K562 (cell line): ENCODE results near the gene GMPR. TPM values are rescaled to one million over a fixed set of nuclear protein-coding genes. Genes with fewer than 3 reads are reported as not detected.

Experiments used
- CBFB ChIP-seq: sonication (generic); formaldehyde crosslinking; IDR thresholded peaks from 2 replicates; pipeline ENCODE4 v1.4.0; 2020; ENCODE audit warnings: mild to moderate bottlenecking, missing genetic modification reagents
- DLX4 ChIP-seq: fragments of 250-450 bp; sonication (Bioruptor Pico); IDR thresholded peaks from 2 replicates; pipeline ENCODE4 v1.6.1; 2021; ENCODE audit warnings: mild to moderate bottlenecking
- DMBX1 ChIP-seq: fragments of 250-450 bp; sonication (Bioruptor Pico); IDR thresholded peaks from 2 replicates; pipeline ENCODE4 v1.8.0; 2022; ENCODE audit warnings: inconsistent platforms, mild to moderate bottlenecking, moderate library complexity, borderline replicate concordance
- DPF2 ChIP-seq: fragments of 450-650 bp; IDR thresholded peaks from 2 replicates; pipeline ENCODE4 v1.6.1; 2016
- EP300 ChIP-seq: IDR thresholded peaks from 2 replicates; pipeline ENCODE4 v1.6.1; 2012; ENCODE audit warnings: low read length, improper control_type of control experiment
- EWSR1 ChIP-seq: fragments of 450-650 bp; IDR thresholded peaks from 2 replicates; pipeline ENCODE4 v1.6.1; 2018; ENCODE audit warnings: borderline replicate concordance, mild to moderate bottlenecking, low read depth, moderate library complexity; ENCODE audit not compliant: partially characterized antibody
- FOXA3 ChIP-seq, 2 experiments: fragments of 450-650 bp in 1 of 2; sonication (generic) in 1 of 2; formaldehyde crosslinking; IDR thresholded peaks in 1 of 2; conservative IDR thresholded peaks in 1 of 2; 2 replicates each; pipeline versions ENCODE4 v1.4.0 to v1.8.0; 2020 to 2022; ENCODE audit warnings: mild to moderate bottlenecking in 2 of 2, missing genetic modification reagents in 1 of 2
- HES1 ChIP-seq: fragments of 450-650 bp; IDR thresholded peaks from 2 replicates; pipeline ENCODE4 v1.6.1; 2016; ENCODE audit warnings: low read depth, mild to moderate bottlenecking, moderate library complexity
- IRF2 ChIP-seq: sonication (generic); formaldehyde crosslinking; IDR thresholded peaks from 2 replicates; pipeline ENCODE4 v1.8.1; 2022; ENCODE audit warnings: mild to moderate bottlenecking, missing genetic modification reagents
- MTF1 ChIP-seq: fragments of 250-450 bp; sonication (Bioruptor Pico); IDR thresholded peaks from 2 replicates; pipeline ENCODE4 v1.9.0; 2021; ENCODE audit warnings: moderate library complexity, mild to moderate bottlenecking, inconsistent platforms, borderline replicate concordance
- NELFE ChIP-seq: IDR thresholded peaks from 2 replicates; pipeline ENCODE4 v1.6.1; 2011; ENCODE audit warnings: mild to moderate bottlenecking; ENCODE audit not compliant: insufficient read depth, insufficient read length
- RBM22 ChIP-seq: fragments of 200-400 bp; formaldehyde crosslinking; IDR thresholded peaks from 2 replicates; pipeline ENCODE4 v1.6.1; 2018; ENCODE audit warnings: low read length, low read depth; ENCODE audit not compliant: poor library complexity, severe bottlenecking
- SRSF3 ChIP-seq: fragments of 200-400 bp; formaldehyde crosslinking; IDR thresholded peaks from 2 replicates; pipeline ENCODE4 v1.6.1; 2016; ENCODE audit warnings: mild to moderate bottlenecking, low read length, moderate library complexity; ENCODE audit not compliant: insufficient read depth
- TCF3 ChIP-seq: sonication (generic); formaldehyde crosslinking; IDR thresholded peaks from 2 replicates; pipeline ENCODE4 v1.4.0; 2020; ENCODE audit warnings: mild to moderate bottlenecking, missing genetic modification reagents
- TOE1 ChIP-seq, 2 experiments: fragments of 450-650 bp in 1 of 2; sonication (generic) in 1 of 2; formaldehyde crosslinking in 1 of 2; IDR thresholded peaks; 2 replicates each; pipeline versions ENCODE4 v1.7.1 to v1.8.0; 2016 to 2022; ENCODE audit warnings: borderline replicate concordance in 2 of 2, mild to moderate bottlenecking in 2 of 2, antibody characterized with exemption in 1 of 2, inconsistent platforms in 1 of 2, low read depth in 1 of 2, missing genetic modification reagents in 1 of 2, moderate library complexity in 1 of 2
- YY1 ChIP-seq, 3 experiments: IDR thresholded peaks; 2 replicates each; pipeline ENCODE4 v1.6.1; 2011; ENCODE audit warnings: low read length in 2 of 3, mild to moderate bottlenecking in 2 of 3, moderate library complexity in 2 of 3, borderline replicate concordance in 1 of 3, control low read depth in 1 of 3, low read depth in 1 of 3; ENCODE audit not compliant: insufficient read depth in 3 of 3, insufficient replicate concordance in 2 of 3, control insufficient read depth in 1 of 3, insufficient read length in 1 of 3; ENCODE audit errors: extremely low read depth in 1 of 3
- ZFPM2 ChIP-seq: fragments of 250-450 bp; sonication (Bioruptor Pico); IDR thresholded peaks from 2 replicates; pipeline ENCODE4 v1.5.1; 2022; ENCODE audit warnings: mild to moderate bottlenecking
- ZNF175 ChIP-seq: fragments of 200-800 bp; sonication (Bioruptor generic); IDR thresholded peaks from 2 replicates; pipeline ENCODE4 v1.6.1; 2016; ENCODE audit warnings: low read depth, mild to moderate bottlenecking, missing genetic modification characterization, missing compliant biosample characterization
- ZNF184 ChIP-seq: sonication (generic); formaldehyde crosslinking; IDR thresholded peaks from 2 replicates; pipeline ENCODE4 v1.5.0; 2020; ENCODE audit warnings: missing genetic modification reagents
- ZNF24 ChIP-seq: fragments of 450-650 bp; IDR thresholded peaks from 2 replicates; pipeline ENCODE4 v1.6.1; 2016
- ZNF408 ChIP-seq: fragments of 250-450 bp; sonication (Bioruptor Pico); IDR thresholded peaks from 2 replicates; pipeline ENCODE4 v1.4.0; 2020; ENCODE audit warnings: low read depth, mild to moderate bottlenecking, moderate library complexity
- ZNF79 ChIP-seq: fragments of 250-450 bp; sonication (Bioruptor Pico); IDR thresholded peaks from 2 replicates; pipeline ENCODE4 v1.4.0; 2020; ENCODE audit warnings: low read depth, mild to moderate bottlenecking, moderate library complexity
- polyA plus RNA-seq, 8 experiments: library from polyadenylated mRNA; depleted of rRNA in 4 of 8; stranded (reverse) in 5 of 8; unstranded in 3 of 8; fragments of >200 nt; fragmentation: Nextera tagmentation in 2 of 8; fragmentation: Illumina TruSeq in 1 of 8; extraction: Ambion mirVana in 2 of 8; extraction: Trizol in 1 of 8; gene quantifications; 2 replicates each; pipeline versions ENCODE4 v1.2.1 to v1.2.3, GENCODE V29; 2011 to 2014; ENCODE audit warnings: inconsistent platforms in 1 of 8, missing spikeins in 1 of 8
- total RNA-seq, 7 experiments: library from RNA; depleted of rRNA in 6 of 7; stranded (reverse); fragments of >200 nt in 6 of 7; fragmentation: Illumina TruSeq in 2 of 7; extraction: Trizol in 2 of 7; gene quantifications; 2 replicates each; pipeline versions ENCODE4 v1.2.1 to v1.2.3, GENCODE V29; 2011 to 2021; ENCODE audit warnings: low replicate concordance in 1 of 7
- TF ChIP-seq, protein P1 (sequence below), 2 experiments: IDR thresholded peaks; 2 replicates each; pipeline ENCODE4 v1.6.1; 2011; ENCODE audit warnings: borderline replicate concordance in 1 of 2, control low read depth in 1 of 2, low read depth in 1 of 2, low read length in 1 of 2, mild to moderate bottlenecking in 1 of 2, mixed read lengths in 1 of 2, moderate library complexity in 1 of 2; ENCODE audit not compliant: insufficient read depth in 1 of 2, insufficient read length in 1 of 2, poor library complexity in 1 of 2, severe bottlenecking in 1 of 2; ENCODE audit errors: extremely low read depth in 1 of 2

The GMPR gene
- total and polyA plus RNA-seq, 9 of the 15 experiments (the other 6 are each of a cell fraction or from before 2014, with no cell fraction given), result 34.6 to 83.7 (median 49.8) TPM

DNA sequence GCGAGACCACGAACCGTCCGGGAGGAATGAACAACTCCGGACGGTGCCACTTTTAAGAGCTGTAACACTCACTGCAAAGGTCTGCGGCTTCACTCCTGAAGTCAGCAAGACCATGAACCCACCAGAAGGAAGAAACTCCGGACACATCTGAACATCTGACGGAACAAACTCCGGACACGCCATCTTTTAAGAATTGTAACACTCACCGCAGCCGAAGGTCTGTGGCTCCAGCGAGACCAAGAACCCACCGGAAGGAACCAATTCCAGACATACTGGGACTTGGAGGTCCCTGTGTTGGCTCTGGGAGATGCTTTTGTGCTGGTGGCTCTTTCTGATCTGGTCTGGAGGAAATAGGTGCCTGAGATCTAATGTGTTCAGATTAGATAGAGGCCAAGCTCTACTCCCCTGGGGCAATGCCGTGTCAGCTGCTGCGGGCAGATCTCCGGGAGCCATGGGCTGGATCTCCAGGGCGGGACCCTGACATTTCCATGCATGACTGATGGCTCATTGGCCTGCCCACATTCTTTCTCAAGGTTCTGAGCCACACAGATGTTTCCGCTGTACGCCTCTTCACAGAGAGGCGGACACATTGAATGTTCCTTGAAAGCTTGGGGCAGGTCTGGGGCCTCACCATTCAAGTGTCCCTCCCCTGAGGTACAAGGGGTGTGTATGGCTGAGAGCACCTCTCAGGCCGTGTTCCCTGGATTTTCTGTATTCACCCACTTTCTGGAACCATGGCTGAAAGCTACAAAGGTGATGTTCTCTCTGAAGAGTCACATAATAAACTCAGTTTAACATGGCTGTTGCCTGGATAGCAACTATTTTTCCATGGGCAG lies 29.3 kb downstream of the GMPR start (continued):
- peak; percentile 71 for TF ChIP-seq HES1
- TF ChIP-seq TCF3 (CRISPR knock-in tag), result peak; percentile 99
- TF ChIP-seq, protein P1, sequence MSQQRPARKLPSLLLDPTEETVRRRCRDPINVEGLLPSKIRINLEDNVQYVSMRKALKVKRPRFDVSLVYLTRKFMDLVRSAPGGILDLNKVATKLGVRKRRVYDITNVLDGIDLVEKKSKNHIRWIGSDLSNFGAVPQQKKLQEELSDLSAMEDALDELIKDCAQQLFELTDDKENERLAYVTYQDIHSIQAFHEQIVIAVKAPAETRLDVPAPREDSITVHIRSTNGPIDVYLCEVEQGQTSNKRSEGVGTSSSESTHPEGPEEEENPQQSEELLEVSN (IDR thresholded peaks at IDR 0.05; ENCODE audit: borderline replicate concordance in 1 of 2, extremely low read depth in 1 of 2, insufficient read depth in 1 of 2, insufficient read length in 1 of 2, low read depth in 1 of 2, low read length in 1 of 2, poor library complexity in 1 of 2, severe bottlenecking in 1 of 2), result peak in 1 of 2 experiments; percentile 64
- no peak for TF ChIP-seq NELFE
- peak; percentile 86; the same call in 1 of the 2 replicates for TF ChIP-seq ZNF175 (CRISPR knock-in tag)
- TF ChIP-seq ZFPM2, result no peak
- no peak for TF ChIP-seq ZNF24
- TF ChIP-seq EWSR1, result no peak
- TF ChIP-seq FOXA3 (CRISPR knock-in tag; conservative IDR thresholded peaks at IDR 0.05 in 1 of 2, IDR thresholded peaks at IDR 0.05 in 1 of 2), result peak; percentile 39 to 64; a peak in 3 of 4 replicates
- 0 out of 2 replicates have a peak, but pooled peaks have one; percentile 18 for TF ChIP-seq TOE1 (IDR thresholded peaks at IDR 0.05; ENCODE audit: borderline replicate concordance)
- peak; percentile 80; the same call in 1 of the 2 replicates for TF ChIP-seq TOE1 (CRISPR knock-in tag; IDR thresholded peaks at IDR 0.05; ENCODE audit: borderline replicate concordance, low read depth)
- TF ChIP-seq ZNF408 (CRISPR knock-in tag), result no peak
- TF ChIP-seq ZNF184 (CRISPR knock-in tag), result no peak
- TF ChIP-seq RBM22, result no peak
- TF ChIP-seq DMBX1, result peak; percentile 83
- no peak for TF ChIP-seq ZNF79 (CRISPR knock-in tag)
- TF ChIP-seq CBFB, result peak; percentile 95
- TF ChIP-seq MTF1, result no peak
- TF ChIP-seq EP300, result peak; percentile 96
- no peak for TF ChIP-seq IRF2 (CRISPR knock-in tag)
- TF ChIP-seq YY1 (IDR thresholded peaks at IDR 0.05; ENCODE audit: borderline replicate concordance in 1 of 3, control insufficient read depth in 1 of 3, extremely low read depth in 1 of 3, insufficient read depth in 3 of 3, insufficient read length in 1 of 3, insufficient replicate concordance in 2 of 3, low read depth in 1 of 3, low read length in 2 of 3), result peak; percentile 6 to 80 (median 62)
- no peak for TF ChIP-seq SRSF3
- peak; percentile 97 for TF ChIP-seq DPF2
- TF ChIP-seq DLX4 (CRISPR knock-in tag), result no peak
